GM18870 (cell line): ENCODE results near the gene B3GAT2.
A peak's percentile ranks its signal among the peaks of the same experiment; 100 is the strongest.
"Not testable (repeated sequence)": the region's sequence is repeated elsewhere in the genome, so short reads cannot be mapped to it uniquely, and the experiment has no call there.

Source experiments
- ATAC-seq: cut with Tn5 transposase; IDR thresholded peaks from one replicate; pipeline ENCODE4 v1.9.1; 2021; ENCODE audit warnings: moderate library complexity; ENCODE audit not compliant: unreplicated experiment

Gene B3GAT2, protein sequence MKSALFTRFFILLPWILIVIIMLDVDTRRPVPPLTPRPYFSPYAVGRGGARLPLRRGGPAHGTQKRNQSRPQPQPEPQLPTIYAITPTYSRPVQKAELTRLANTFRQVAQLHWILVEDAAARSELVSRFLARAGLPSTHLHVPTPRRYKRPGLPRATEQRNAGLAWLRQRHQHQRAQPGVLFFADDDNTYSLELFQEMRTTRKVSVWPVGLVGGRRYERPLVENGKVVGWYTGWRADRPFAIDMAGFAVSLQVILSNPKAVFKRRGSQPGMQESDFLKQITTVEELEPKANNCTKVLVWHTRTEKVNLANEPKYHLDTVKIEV

DNA sequence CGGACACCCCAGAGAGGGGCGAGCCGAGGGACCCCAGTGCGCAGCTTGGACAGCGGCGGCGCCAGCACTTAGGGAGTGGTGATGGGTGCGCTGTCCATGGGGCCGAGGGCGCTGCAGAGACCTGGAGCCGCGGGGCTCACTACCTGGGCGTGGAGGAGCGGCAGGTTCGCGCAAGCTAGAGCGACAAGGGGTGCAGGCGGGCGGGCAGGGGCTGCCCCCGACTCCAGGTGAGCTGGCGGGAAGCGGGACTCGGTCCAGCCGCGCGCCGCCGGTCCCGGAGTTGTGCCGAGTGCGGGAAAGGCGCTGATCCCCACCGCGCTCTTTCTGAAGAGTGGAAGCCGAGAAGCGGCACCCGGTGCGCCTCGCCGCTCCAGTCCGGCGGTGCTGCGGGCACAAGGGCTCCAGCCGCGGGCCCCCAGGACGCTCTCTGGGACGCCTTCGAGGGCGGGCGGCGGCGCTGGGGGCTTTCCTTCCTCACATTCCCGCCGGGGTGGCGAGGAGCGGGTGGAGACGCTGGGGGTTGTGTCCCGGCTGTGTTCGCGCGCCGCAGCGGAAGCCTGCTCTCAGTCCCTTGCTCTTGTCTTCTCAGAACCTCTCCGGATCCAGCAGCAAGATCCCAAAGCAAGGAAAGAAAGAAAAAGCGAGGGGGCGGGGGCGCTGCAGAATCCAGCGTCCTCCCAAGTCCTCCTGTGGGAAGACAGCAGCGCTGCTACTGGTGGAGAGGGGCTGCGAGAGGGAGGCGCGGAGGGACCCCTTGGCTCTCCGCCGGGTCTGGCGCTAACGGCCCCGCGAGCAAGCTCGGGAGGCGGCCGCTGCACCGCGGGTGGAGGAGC lies at the start of gene B3GAT2:
Gene B3GAT2 (minus strand): TSS at position 610 of the 833 bp plus-strand sequence. CDS start 631 bp downstream, outside the sequence.
- no peak for ATAC-seq

DNA sequence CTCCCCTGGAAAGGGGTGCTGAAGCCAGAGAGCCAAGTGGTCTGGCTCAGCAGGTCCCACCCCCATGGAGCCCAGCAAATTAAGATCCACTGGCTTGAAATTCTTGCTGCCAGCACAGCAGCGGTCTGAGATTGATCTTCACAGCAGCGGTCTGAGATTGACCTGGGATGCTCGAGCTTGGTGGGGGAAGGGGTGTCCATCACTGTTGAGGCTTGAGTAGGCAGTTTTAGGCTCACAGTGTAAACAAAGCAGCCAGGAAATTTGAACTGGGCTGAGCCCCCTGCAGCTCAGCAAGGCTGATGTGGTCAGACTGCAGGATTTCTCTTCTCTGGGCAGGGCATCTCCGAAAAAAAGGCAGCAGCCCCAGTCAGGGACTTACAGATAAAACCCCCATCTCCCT lies 41.3 kb upstream of the B3GAT2 start:
- no peak for ATAC-seq

DNA sequence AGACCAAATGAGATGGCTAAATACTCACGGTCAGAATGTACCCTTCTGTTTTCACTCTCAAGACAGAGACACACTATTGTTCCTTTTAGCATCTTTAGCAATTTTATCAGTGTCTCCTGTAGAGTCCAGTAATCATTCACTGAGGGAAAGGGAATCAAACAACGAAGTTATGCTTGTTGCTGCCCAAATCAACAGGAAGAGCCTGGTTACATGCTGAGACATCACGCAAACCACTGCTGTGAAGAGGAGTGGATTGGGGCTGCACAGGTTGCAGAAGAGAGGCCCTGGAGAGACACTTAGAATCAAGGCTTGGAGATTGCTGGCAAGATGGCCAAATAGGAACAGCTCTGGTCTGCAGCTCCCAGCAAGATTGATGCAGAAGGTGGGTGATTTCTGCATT lies 40.5 kb upstream of the B3GAT2 start:
- no peak for ATAC-seq

DNA sequence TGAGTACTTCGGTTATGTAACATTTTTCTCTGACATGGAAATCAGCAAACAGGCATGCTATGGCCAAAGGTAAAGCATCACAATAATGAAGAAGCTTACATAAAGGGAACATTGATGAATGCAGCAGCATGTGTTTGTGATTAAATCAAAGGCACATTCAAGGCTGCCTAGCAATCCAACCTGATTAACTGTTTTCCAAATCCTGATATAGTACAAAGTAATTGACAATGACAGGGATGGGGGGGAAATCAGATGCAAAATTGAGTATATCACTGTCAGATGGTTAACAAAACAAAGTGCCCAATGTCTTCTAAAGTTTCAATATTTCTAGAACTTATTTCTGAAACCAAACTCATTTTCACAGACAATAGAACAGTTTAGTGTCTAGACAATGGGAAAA lies 39.2 kb upstream of the B3GAT2 start:
- ATAC-seq, result no peak

DNA sequence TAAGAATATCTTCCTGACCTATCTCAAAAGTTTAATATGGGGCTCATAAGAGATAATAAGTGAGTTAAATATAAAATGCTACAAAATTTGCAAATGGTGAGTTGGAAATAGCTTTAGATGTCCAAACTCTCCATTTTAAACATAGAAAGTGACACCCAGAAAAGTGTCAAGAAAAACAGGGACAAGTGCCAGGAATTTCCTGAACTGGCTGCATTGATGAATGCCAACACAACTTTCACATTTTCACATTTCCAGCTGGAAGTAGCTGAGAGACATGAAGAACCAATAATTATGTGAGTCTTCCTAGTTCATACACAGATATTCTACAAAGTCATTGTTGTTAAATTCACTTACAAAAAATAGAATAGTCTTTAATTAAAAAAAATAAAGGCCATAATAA lies 38.6 kb upstream of the B3GAT2 start:
- no peak for ATAC-seq

DNA sequence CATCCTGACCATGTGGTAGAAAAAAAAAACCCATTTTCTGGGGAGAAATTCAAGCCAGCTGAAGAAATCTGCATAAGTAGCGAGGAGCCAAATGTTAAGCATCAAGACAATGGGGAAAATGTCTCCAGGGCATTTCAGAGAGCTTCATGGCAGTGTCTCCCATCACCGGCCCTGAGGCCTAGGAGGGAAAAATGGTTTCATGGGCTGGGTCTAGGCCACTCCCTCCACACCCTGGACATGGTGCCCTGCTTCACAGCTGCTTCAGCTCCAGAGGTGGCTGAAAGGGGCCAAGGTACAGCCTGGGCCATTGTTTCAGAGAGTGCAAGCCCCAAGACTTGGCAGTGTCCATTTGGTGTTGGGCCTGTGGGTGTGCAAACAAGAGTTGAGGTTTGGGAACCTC lies 34.4 kb upstream of the B3GAT2 start:
- no peak for ATAC-seq

DNA sequence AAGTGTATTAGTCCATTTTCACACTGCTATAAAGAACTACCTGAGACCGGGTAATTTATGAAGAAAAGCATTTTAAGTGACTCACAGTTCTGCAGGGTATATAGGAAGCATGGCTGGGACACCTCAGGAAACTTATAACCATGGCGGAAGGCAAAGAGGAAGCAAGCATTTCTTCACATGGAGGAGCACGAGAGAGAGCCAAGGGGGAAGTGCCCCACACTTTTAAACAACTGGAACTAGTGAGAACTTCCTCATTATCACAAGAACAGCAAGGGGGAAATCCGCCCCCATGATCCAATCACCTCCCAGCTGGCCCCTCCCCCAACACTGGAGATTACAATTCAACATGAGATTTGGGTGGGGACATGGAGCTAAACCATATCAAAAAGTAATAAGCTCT lies 28.3 kb upstream of the B3GAT2 start:
- no peak for ATAC-seq

DNA sequence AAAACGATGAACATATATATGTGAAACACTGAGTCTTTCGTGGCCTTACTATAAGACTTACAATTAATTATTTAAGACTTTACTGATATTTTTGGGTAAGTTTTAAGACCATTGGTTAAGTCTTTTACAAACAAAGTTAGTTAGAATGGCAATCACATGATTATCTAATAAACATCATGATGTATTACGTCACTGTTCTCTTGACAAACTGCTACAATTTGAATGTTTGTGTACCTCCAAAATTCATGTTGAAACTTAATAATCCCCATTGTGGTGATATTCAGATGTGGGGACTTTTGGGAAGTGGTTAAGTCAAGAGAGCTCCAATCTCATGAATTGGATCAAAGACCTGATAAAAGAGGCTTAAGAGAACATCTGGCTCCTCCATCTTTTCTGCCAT lies 25.9 kb upstream of the B3GAT2 start:
- ATAC-seq, result no peak

DNA sequence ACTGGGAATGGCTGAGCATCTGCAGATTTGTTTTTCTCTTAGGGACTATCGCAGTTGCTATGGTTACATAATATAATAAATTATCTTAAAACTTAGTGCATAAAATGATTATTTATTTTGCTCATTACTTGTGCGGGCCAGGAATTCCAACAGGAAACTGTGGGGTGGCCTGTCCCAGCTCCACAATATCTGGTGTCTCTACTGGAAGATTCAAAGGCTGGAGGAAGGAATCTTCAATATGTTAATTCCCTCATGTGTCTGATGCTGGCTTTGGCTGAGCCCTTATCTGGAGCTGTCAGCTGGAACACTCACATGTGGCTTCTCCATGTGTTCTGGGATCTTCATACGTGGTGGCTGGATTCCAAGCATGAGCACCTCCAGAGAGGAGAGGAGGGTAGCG lies 23.9 kb upstream of the B3GAT2 start:
- no peak for ATAC-seq

DNA sequence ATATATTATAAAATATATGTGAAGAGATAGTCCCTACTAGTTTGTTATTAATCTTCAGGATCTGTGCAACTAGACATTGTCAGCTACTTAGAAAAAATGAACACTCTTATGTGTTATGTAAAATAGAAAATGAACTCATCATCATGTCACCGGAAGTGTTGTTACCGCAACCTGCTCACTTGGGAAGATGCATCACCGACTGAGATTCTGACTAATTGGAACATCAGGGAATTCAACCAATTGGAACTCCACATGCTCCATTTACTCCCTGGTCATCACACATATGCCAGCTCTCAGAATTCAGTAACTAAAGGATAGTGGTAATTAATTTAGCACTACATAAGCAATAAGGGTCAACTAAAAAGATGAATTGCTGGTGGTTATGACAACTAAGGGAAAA lies 16.7 kb upstream of the B3GAT2 start:
- no peak for ATAC-seq

DNA sequence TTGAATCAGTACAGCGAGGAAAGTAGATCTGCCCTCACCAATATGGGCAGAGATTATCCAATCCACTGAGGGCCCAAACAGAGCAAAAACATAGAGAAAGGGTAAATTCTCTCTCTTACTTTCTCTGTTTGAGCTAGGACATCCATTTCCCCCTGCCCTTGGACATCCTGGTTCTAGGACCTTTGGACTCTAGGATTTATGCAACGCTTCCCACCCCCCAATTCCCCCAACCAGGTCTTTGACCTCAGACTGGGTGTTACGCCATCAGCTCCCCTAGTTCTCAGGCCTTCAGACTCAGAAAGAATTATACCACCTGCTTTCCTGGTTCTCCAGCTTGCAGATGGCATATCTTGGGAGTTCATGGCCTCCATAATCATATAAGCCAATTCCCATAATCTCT lies 10.2 kb upstream of the B3GAT2 start:
- no peak for ATAC-seq

DNA sequence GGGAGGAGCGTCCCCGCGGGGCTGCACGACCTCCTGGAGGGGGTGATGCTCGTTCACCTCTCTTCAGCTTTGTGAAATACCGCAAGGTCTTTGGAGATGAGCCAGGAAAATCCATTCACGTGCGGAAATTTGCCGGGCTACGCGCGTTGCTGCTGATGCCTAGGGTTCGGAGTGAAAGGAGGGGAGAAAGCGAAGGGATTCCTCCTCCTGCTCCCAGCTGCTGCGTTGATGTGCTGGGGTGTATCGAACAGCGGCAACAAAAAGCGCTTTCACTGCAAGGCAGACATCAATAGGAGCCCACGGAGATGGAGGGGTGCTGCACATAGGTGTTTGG lies 391 bp upstream of the B3GAT2 start:
- ATAC-seq, result no peak

DNA sequence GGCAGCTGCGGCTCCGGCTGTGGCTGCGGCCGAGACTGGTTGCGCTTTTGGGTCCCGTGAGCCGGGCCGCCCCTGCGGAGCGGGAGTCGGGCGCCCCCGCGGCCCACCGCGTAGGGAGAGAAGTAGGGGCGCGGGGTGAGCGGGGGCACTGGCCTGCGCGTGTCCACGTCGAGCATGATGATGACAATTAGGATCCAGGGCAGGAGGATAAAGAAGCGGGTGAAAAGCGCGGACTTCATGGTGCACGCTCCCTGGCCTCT lies 739 bp downstream of the B3GAT2 start:
- ATAC-seq, result peak; percentile 13

DNA sequence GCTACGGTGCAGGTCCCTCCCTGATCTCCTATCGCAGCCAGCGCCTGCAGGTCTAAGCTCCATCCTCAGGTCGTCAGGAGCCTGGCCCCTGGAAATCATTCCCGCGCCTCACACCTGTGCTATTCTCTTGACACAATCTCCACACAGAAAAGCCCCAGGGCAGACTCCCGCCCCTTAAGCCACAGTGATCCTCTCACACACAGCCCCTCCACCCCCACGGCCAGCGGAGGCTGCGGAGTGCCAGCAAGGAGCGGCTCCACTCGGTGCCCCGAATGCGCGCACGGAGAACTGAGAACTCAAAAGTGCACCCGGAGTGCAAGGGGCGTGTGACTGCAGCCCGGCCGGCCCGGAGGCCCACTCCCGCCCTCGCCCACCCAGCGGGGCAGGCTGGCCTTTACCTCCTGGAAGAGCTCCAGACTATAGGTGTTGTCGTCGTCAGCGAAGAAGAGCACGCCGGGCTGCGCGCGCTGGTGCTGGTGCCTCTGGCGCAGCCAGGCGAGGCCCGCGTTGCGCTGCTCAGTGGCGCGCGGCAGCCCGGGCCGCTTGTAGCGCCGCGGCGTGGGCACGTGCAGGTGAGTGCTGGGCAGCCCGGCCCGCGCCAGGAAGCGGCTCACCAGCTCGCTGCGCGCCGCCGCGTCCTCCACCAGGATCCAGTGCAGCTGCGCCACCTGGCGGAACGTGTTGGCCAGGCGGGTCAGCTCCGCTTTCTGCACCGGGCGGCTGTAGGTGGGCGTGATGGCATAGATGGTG lies 1.2 kb downstream of the B3GAT2 start:
- peak; percentile 89 for ATAC-seq

DNA sequence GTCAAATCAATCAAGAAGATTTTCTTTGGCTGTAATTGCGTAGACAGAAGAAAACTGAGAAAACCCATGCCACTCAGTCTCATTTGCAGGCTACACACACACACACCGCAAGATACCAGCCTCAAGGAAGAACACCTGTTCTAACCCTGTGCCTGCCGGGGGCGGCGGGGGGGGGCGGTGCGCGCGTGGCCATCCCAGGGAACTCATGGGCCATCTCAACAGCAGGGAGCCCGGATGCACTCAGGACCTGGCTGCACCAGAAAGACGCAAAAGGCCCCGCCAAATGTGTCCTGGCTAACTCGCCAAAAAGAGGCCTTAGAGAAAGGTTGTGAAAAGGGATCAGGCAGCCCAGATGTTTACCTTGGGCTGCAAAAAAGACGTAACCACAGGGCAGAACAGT lies 2.1 kb downstream of the B3GAT2 start:
- no peak for ATAC-seq

DNA sequence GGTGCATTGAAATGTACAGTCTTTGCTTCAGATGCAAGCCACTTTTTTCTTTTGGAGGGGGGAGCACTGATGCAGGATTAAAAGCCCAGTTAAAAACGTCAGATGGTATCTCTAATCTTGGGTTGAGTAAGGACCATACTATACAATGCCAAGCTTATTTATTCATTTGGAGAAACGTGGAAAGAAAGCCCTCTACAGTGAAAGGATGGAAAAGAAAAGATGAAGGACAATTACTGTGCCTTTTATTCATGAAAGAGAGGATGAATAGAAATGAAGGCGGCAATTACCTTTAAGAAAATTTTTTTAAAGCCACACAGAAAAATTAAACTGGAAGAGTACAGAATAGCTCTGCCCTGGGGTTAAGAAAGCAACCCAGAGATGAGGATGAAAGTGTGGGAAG lies 2.7 kb downstream of the B3GAT2 start:
- ATAC-seq, result no peak

DNA sequence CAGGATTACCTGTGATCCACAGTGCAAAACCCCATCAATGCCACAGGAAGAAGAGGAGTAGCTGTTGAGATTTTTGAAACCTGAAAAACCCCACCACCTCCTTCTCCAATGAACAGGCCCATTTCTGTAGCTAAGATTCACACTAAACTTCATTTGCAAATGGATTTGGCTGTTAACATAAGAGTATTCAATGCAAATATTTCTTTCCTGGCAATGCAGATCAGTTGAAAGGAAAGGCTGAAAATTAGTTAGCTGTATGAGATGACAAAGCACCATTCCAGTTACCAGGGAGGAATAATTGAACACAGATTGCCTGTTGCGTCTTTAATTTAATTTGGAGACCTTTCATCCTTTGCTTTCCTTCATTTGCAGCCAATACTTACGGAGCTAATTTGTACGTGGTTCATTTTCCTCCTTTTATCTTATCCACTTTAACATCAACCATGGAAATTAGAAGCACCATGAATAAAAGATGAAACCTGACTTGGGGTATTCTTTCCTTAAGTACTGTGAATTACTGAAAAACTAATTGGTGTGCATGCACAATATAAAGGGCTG lies 4.2 kb downstream of the B3GAT2 start:
- no peak for ATAC-seq

DNA sequence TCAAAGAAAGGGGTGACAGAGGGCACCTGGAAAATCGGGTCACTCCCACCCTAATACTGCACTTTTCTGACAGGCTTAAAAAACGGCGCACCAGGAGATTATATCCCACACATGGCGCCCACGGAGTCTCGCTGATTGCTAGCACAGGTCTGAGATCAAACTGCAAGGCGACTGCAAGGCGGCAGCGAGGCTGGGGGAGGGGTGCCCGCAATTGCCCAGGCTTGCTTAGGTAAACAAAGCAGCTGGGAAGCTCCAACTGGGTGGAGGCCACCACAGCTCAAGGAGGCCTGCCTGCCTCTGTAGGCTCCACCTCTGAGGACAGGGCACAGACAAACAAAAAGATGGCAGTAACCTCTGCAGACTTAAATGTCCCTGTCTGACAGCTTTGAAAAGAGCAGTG lies 12.5 kb downstream of the B3GAT2 start:
- not testable (repeated sequence) for ATAC-seq

DNA sequence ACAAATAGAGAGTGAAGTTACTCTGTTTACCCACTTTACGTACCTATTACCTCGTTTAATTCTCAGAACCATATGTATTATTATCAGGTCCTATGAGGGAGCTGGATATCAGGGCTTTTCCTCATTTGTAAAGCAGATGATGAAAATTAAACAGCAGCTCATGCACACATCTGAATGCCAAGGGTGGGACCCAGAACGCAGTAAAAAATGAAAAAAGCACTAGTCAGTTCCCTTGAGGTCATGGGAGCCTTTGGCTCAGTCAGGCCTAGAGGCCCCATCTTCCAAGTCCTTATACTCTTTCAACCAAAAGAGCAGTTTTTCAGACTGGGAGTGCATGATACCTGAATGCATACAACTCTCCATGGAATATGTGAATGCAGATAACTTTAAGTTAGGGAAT lies 23.0 kb downstream of the B3GAT2 start:
- no peak for ATAC-seq

DNA sequence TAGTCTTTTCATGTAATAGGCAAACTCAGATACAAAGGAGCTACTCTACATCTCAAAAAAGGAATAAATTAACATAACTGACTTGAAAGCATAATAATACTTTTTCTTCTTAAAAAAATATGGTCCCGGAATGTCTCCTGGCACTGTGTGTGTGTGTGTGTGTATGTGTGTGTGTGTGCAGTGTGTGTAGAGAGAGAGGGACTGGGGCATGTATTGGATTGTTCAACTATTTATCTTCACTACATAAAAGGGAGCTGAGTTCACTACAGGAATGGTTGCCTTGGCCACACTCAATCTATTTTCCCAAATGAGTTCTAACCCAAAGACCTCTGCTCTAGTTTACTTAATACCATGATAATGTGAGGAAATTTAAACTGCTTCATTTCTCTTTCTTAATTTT lies 51.1 kb downstream of the B3GAT2 start:
- no peak for ATAC-seq

DNA sequence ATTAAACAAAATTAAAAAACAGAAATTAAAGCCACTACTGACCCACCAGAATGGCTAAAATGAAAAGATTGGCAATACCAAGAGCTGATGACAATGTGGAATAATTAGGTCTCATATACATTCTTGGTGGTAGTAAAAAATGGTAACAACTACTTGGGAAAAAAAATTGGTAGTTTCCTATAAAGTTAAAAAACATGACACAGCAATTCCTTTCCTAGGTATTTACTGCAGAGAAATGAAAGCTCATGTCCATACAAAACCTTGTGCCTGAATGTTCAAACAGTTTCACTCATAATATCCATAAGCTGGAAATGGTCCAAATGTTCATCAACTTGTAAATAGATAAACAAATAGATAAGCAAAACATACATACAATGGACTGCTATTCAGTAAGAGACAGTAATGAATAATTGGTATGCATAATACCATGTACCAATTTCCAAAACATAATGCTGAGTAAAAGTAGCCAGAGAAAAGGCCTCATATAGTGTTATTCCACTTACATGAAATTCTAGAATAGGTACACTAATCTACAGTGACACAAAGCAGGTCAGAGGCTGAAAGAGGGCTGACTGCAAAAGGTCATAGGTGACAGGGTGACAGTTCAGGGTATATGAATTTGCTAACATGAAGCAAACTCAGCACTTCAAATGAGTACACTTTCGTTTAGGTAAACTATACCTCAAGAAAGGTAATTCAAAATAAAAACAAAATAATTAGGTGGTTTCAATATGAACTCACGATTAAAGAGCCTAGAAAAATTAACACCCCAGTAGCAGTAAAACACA lies 53.0 kb downstream of the B3GAT2 start:
- no peak for ATAC-seq
